ENCODE measurements around the gene RER1. TPM values are rescaled to one million over a fixed set of nuclear protein-coding genes. Genes with fewer than 3 reads are reported as not detected.
A peak's percentile ranks its signal among the peaks of the same experiment; 100 is the strongest.

The RER1 gene
- total RNA-seq, 2 experiments from 2014 or later: 156 to 159 TPM

DNA sequence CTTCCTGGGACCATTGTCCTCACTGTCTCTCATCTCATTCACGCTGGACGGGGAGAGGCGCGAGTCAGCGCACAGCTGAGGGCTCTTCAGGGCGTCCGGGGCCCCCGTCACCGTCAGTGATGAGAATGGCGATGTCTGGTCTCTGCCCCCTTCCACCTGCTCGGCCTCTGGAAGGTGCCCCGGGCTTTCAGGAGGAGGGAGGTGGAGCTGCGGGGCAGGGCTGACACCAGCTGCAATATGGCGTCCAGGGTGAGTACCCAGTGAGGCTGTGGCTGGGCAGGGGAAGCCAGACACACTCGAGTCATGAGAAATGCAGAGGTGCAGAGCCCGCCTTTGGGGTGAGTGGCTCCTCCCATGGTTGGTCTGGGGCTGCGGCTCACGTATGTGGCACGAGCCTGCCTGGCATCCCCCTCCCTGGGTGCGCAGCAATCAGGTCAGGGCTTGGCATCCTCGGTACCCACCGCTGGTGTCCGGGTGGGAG, 15.3 kb upstream of the RER1 start:
- ChIA-PET CTCF (interaction anchor here (0.7 to 1.1 kb wide), 2 partner anchors 181 kb away, joined by 3 to 5 read pairs; partner anchors contain the start of gene FAAP20), POLR2A (no interaction called here)
- Mint-ChIP-seq H3K27ac (no peak overlapping the region), H3K36me3 (ENCODE audit: low read depth) (no peaks in the 10 kb centered on the region), H3K4me1 (no peaks in the 10 kb centered on the region), H3K9me3 (no peaks in the 10 kb centered on the region), H3K4me3 (no peak overlapping the region), H3K27me3 (no peaks in the 10 kb centered on the region)
- no peak for DNase-seq

DNA sequence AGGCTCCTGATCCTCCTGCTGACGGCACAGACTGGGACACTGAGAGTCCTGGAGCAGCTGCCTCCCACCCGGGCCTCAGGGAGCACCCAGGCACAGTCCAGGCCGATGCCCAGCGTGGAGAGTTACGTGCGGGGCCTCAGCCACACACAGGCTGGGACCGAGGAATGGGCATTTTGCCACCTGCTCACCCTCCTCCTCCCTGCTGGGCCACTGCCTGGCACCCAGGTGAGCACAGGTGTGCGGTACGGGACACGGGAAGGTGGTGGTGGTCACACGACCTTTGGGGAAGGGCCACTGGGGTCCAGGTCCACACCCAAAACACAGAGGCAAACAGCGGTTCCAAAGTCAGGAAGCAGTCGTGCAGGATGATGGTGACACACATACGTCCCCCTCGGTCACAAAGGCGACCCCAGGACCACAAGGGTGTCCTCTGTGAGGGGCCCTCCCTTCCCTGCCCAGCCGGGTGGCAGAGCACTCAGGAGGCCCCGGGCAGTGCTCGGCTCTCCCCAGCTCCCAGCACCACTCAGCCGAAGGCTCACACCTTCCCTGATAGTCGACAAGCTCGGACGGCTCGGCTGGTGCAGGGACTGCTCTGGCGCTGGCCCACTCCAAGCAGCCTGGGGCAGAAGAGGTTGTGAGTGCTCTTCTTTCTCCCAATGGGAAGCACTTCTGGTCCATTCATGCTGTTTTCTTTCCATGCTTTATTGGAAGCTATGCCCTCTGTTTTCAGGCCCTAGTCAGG, 14.5 kb upstream of the RER1 start:
- Mint-ChIP-seq H3K4me1 (peaks cover 2% of the 10 kb centered on the region), H3K4me3 (no peak overlapping the region), H3K27ac (no peak overlapping the region), H3K36me3 (ENCODE audit: low read depth) (no peaks in the 10 kb centered on the region), H3K9me3 (no peaks in the 10 kb centered on the region), H3K27me3 (no peaks in the 10 kb centered on the region)
- POLR2A ChIA-PET: no interaction called here
- CTCF ChIA-PET: interaction anchor here (1.1 kb wide), 1 partner anchor 182 kb away, joined by 5 read pairs; the partner anchor contains the start of gene FAAP20
- no peak for DNase-seq

DNA sequence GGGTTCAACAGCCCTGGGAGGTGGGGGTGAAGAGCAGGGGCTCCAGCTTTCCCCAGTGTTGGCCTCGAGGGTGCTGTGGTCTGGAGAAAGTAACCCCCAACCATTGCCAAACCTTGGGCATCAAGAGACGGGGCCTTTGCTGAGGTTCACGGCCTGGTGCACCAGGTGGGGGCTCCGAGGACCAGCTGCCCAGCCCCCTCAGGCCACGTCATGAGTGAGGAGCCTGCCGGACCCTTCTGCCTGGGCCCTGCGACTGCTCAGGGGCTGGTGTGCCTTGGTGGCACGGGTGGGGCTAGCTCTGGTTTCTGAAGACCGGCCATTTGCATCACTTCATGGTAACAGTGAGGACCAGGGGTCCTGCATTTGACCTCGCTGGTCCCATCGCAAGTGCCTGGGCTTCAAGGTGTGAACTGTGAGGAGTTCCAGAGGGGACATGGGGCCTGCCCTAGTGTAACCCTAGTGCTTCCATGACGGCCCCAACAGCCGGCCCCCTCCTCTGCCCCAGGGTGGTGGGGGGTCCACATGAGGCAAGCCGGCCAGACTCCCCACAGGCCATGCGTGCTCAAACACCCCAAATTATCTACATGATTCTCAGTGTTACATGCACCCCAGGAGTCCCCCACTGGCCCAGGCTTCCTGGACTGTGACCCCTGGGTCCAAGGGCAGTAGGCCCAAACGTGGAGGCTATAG, 13.7 kb upstream of the RER1 start:
- Mint-ChIP-seq H3K36me3 (ENCODE audit: low read depth) (no peaks in the 10 kb centered on the region), H3K4me1 (peaks cover 2% of the 10 kb centered on the region), H3K9me3 (no peaks in the 10 kb centered on the region), H3K27me3 (no peaks in the 10 kb centered on the region), H3K4me3 (no peak overlapping the region), H3K27ac (no peak overlapping the region)
- CTCF ChIA-PET: no interaction called here
- DNase-seq: no peak
- POLR2A ChIA-PET: no interaction called here

DNA sequence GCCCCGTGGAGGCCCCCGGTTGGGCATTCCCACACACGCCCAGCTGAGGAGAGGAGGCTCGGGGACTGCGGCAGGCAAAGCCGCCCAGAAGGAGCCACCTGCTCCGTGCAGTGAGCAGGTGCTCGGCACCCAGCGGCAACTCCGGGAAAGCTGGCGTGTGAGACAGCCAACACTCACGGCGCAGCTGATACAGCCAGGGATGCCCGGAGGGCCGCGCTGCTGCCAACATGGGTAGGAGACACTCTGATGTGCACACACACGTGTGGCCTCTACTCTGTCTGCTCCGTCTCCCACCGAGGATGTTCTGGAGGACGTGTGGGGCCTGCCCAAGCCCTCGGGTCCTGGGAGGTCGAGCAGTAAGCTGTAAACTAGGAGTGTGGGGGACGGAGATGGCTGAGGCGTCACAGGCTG, 13.2 kb upstream of the RER1 start:
- DNase-seq: no peak
- Mint-ChIP-seq H3K4me3 (no peak overlapping the region), H3K4me1 (peaks cover 4% of the 10 kb centered on the region), H3K27ac (no peak overlapping the region), H3K36me3 (ENCODE audit: low read depth) (no peaks in the 10 kb centered on the region), H3K27me3 (no peaks in the 10 kb centered on the region), H3K9me3 (no peaks in the 10 kb centered on the region)
- ChIA-PET CTCF (interaction anchor here (4.1 kb wide), 1 partner anchor 183 kb away, joined by 58 read pairs; the partner anchor contains the start of gene FAAP20), POLR2A (no interaction called here)

DNA sequence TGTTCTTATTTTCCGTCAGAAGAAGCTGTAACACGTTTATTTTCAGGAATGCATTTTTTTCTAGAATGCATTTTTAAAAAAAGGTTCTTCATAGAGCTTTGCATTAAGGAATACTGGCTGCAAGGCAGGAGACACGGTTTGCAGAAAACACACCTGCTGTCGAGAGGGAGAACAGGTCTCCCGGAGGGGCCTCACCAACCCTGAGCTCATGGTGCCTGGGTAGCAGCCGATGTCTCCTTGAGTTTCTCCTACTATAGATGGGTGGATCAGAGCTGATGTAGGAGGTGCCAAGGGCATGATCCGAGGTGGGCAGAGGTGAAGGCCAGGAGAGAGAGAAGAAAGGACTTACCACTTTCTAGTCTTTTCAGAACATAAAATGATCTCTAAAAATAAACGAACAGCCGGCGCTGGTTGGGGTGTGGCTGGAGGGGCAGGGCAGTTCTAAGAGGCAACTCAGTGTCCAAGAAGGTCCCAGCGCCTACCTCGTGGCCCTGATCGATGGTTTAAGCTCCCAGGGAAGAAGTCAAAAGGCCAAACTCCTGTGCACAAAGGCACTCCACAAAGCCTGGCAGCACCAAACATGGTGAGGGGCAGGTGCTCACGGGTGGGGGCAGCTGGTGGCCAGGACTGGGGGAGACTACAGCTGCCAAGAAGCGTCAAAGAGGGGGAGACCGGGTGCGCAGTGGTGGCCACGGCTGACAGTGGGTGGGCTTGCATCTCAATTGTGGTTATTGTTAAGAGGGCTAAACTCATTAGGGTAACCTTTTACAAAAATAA, 12.5 kb upstream of the RER1 start:
- POLR2A ChIA-PET: no interaction called here
- DNase-seq: no peak
- Mint-ChIP-seq H3K36me3 (ENCODE audit: low read depth) (no peaks in the 10 kb centered on the region), H3K4me3 (no peak overlapping the region), H3K27me3 (no peaks in the 10 kb centered on the region), H3K27ac (no peak overlapping the region), H3K4me1 (peaks cover 4% of the 10 kb centered on the region), H3K9me3 (no peaks in the 10 kb centered on the region)
- CTCF ChIA-PET: interaction anchor here (4.1 kb wide), 1 partner anchor 183 kb away, joined by 58 read pairs; the partner anchor contains the start of gene FAAP20

DNA sequence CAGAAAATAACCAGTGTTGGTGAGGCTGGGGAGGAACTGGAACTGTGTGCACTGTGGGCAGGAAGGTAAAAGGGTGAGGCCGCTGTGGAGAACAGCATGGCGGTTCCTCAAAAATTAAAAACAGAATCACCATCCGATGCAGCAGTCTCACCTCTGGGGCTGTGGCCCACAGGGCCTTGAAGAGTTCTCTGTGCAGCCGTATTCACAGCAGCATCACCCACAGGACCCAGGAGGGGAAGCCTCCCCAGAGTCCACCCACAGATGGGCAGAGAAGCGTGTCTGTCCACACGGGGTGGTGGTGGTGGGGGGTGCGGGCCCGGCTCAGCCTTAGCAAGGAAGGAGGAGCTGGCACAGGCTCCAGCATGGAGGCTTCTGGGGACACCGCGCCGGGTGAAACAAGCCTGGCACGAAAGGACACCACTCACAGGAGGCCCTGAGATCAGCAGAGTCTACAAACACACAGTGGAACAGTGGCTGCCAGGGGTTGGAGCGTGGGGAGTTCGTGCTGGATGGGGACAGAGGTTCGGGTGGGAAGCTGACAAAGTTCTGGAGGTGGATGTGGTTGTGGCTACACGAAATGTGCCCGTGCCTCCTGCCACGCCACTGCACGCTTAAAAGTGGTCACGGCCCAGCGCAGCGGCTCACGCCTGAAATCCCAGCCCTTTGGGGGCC, 11.8 kb upstream of the RER1 start:
- Mint-ChIP-seq H3K27ac (no peak overlapping the region), H3K36me3 (ENCODE audit: low read depth) (no peaks in the 10 kb centered on the region), H3K4me1 (peaks cover 4% of the 10 kb centered on the region), H3K4me3 (no peak overlapping the region), H3K9me3 (no peaks in the 10 kb centered on the region), H3K27me3 (no peaks in the 10 kb centered on the region)
- POLR2A ChIA-PET: no interaction called here
- no peak for DNase-seq
- CTCF ChIA-PET: interaction anchor here (4.1 kb wide), 1 partner anchor 184 kb away, joined by 58 read pairs; the partner anchor contains the start of gene FAAP20

DNA sequence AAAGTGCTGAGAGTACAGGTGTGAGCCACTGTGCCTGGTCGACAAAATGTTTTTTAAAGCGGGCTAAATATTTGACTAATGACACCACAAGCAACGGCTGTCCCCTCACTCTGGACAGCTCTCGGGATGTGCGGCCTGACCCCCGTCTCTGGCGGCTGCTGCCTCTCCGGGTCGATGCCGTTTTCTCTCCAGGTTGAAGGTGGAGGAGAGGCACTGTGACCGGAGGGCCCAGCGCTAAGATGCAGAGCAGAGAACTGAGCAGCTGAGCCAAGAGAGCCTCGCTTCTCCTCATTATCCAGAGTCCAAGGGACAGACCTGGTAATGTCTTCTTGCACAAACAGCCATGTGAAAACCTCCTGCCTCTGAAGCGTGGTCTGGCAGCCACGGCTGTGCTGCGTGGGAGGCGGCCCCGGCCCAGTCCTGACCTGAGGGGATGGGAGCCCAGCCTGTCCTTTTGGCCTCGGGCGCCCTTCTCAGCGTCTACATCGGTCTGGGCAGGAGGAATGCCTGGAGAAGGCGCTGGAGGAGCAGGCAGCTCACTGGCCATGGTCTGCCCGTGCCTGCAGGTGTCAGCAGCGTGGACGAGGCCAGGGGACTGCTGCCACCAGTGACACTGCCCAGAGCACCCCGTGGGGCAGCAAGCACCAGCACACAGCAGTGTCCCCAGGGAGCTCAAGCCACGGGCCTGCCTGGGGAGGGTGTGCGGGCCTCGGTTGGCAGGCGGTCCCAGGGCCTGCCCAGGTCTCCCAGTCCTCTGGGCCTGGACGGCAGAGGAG, 10.6 kb upstream of the RER1 start:
- Mint-ChIP-seq H3K27me3 (no peaks in the 10 kb centered on the region), H3K4me1 (peaks cover 4% of the 10 kb centered on the region), H3K27ac (no peak overlapping the region), H3K9me3 (no peaks in the 10 kb centered on the region), H3K36me3 (ENCODE audit: low read depth) (no peaks in the 10 kb centered on the region), H3K4me3 (no peak overlapping the region)
- POLR2A ChIA-PET: no interaction called here
- no peak for DNase-seq
- CTCF ChIA-PET: interaction anchor here (0.6 to 4.1 kb wide), 24 partner anchors 9 to 241 kb away, joined by 3 to 58 read pairs (median 5); partner anchors contain the start of genes FAAP20, MORN1 and RER1

DNA sequence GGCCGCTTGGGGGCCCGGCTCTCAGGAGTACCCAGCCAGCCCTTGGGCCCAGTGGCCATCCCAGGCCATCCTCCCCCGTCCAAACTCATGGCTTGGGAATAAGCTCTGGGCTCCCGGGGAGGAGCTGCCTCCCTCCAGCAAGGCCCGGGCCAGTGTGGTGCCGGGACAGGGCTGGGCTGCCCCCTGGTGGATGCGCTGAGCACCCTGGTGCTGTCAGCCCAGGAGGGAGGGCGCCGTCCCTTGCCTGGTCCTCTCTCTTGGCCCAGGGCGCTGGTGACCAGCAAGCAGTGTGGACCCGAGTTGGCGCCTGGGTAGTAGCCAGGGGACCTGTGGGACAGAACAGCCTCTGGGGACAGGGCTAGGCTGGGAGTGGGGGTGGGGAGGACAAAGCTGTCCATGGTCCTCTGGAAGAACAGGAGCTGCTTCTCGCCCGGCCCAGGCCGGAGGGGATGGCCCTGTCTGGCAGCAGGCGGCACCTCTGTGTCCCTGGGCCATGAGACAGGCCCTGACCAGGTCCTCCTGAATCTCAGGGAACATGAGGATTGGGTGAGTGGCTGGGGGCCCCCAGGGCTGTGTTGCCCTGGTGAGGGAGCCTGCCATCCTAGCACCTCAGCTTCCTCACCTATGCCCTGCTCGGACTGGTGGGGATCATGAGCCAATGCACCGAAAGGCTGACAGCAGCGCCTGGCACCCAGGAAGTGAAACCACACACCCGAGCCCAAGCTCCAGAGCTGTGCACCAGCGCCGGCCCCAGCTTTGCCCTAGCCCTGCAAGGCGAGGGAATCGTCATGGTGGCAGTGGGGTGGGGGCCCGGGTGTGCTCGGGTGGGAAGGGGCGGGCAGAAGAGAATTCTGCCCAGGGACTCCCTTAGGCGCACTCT, 9.7 kb upstream of the RER1 start:
- CTCF ChIA-PET: interaction anchor here (0.6 to 4.1 kb wide), 25 partner anchors 9 to 242 kb away, joined by 3 to 58 read pairs (median 5); partner anchors contain the start of genes FAAP20, MORN1 and RER1
- peaks cover 4% of the 10 kb centered on the region for H3K4me1 Mint-ChIP-seq

DNA sequence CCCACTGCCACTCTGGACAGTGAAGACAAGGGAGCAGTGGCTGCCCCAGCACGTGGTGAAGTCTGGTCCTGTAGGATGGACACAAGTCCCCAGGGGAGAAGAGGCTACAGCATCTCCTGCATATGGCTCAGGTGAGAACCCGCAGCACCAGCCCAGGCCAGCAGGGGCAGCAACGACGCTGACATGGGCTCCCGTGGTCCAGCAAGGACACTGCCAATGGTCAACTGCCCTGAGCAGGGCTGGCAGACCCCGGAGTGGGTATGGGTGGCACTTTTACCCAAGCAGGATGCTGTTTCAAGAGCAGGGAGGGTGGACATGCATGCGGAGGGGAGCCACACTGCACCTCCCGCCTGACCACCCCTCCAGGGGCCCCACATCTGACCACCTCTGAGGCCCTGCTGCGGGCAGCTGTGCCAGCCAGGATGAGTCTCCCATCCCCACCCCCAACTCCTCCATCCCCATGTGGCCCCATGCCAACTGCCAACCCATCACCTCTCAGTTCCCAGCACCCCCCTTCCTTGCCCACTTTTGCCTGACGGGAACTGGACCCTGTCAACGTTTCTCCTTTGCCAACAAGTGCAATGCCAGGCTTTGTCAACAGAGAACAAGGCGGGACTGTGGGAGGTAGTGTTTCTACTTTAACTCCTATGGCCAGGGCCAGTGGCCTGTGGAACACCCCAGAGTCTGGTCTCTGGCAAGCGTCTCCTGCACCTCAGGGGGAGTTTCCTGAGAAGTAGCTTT, 8.8 kb upstream of the RER1 start:
- CTCF ChIA-PET: interaction anchor here (1.0 to 4.1 kb wide), 16 partner anchors 8 to 190 kb away, joined by 3 to 58 read pairs (median 8); partner anchors contain the start of genes FAAP20, MORN1 and RER1
- Mint-ChIP-seq H3K36me3 (ENCODE audit: low read depth) (no peaks in the 10 kb centered on the region), H3K27ac (no peak overlapping the region), H3K4me3 (no peak overlapping the region), H3K4me1 (peaks cover 4% of the 10 kb centered on the region), H3K27me3 (no peaks in the 10 kb centered on the region), H3K9me3 (no peaks in the 10 kb centered on the region)
- POLR2A ChIA-PET: no interaction called here
- peak; percentile 35 for DNase-seq

More for the DNA sequence above, 9.7 kb upstream of the RER1 start:
- POLR2A ChIA-PET: no interaction called here
- peak overlapping the region; percentile 54 for H3K27ac Mint-ChIP-seq
- no peaks in the 10 kb centered on the region for H3K9me3 Mint-ChIP-seq
- peak; percentile 78 for DNase-seq
- no peak overlapping the region for H3K4me3 Mint-ChIP-seq
- no peaks in the 10 kb centered on the region for H3K27me3 Mint-ChIP-seq
- H3K36me3 Mint-ChIP-seq (ENCODE audit: low read depth): no peaks in the 10 kb centered on the region

DNA sequence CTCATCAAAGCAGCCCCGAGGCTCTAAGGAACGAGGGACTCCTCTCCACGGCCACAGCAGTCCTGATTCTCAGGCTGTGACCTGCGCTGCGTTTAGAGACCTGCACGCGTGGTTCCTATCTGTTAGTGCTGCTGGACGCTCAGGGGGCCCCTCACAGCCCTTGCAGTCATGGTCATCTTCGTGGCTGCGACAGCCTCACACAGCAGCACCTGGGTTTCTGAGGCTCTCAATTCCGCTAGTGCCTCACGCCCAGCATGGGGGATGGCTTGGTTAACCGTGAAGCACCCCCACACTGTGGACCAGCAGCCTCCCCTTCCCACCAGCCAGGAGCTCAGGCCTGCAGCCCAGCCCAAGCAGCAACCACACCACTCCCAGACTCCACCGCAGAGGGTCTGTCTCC, 8.1 kb upstream of the RER1 start:
- Mint-ChIP-seq H3K9me3 (no peaks in the 10 kb centered on the region), H3K4me1 (peaks cover 4% of the 10 kb centered on the region), H3K27ac (no peak overlapping the region), H3K27me3 (no peaks in the 10 kb centered on the region), H3K4me3 (no peak overlapping the region), H3K36me3 (ENCODE audit: low read depth) (no peaks in the 10 kb centered on the region)
- DNase-seq: no peak
- ChIA-PET POLR2A (no interaction called here), CTCF (interaction anchor here (2.8 kb wide), 1 partner anchor 188 kb away, joined by 16 read pairs; the partner anchor contains the start of gene FAAP20)
